Left lung (tissue), 10 donors: ENCODE measurements around the gene MSTO1. TPM values are rescaled to one million over a fixed set of nuclear protein-coding genes. Genes with fewer than 3 reads are reported as not detected.
"Not testable (repeated sequence)": the region's sequence is repeated elsewhere in the genome, so short reads cannot be mapped to it uniquely, and the experiment has no call there.

Experiments used
- ATAC-seq: fragments of 200-7000 bp; cut with Tn5 transposase; one replicate; pipeline ENCODE4 v1.9.1; 2020; ENCODE audit warnings: moderate library complexity
- DNase-seq, 4 donors: peaks; one replicate each; pipeline ENCODE4 v3.0.0-alpha.2; 2013 to 2020
- H3K27ac ChIP-seq, 2 donors: fragments of 200-600 bp; sonication (generic) in 1 of 2; one replicate each; pipeline versions ENCODE4 v1.5.0 to v1.8.0; 2020 to 2021
- H3K27me3 ChIP-seq, 2 donors: fragments of 200-600 bp; sonication (generic) in 1 of 2; one replicate each; pipeline versions ENCODE4 v1.5.0 to v1.8.0; 2020 to 2021
- H3K36me3 ChIP-seq, 2 donors: fragments of 200-600 bp; sonication (generic) in 1 of 2; one replicate each; pipeline versions ENCODE4 v1.5.0 to v1.8.0; 2020 to 2021
- H3K4me1 ChIP-seq, 2 donors: fragments of 200-600 bp; one replicate each; pipeline ENCODE4 v1.8.0; 2021
- H3K4me3 ChIP-seq, 2 donors: fragments of 200-600 bp; sonication (generic) in 1 of 2; one replicate each; pipeline versions ENCODE4 v1.5.0 to v1.8.0; 2020 to 2021; ENCODE audit warnings: mild to moderate bottlenecking in 1 of 2
- H3K9me3 ChIP-seq, 2 donors: fragments of 200-600 bp; sonication (generic) in 1 of 2; one replicate each; pipeline versions ENCODE4 v1.5.0 to v1.8.0; 2020 to 2021
- CTCF ChIP-seq, 2 donors: fragments of 200-600 bp; sonication (generic) in 1 of 2; IDR thresholded peaks; one replicate each; pipeline versions ENCODE4 v1.5.0 to v1.8.0; 2021; ENCODE audit warnings: antibody characterized with exemption in 2 of 2
- intact Hi-C, 2 donors: fragments of 100-400 bp; cut with DNase I; formaldehyde crosslinking; loops; one replicate each; pipeline versions ENCODE4 v1.11.2 to v1.14.2; 2022
- polyA plus RNA-seq, 6 donors: library from polyadenylated mRNA; unstranded; fragments of 120-200 nt; gene quantifications; one replicate each; pipeline ENCODE4 v1.2.1, GENCODE V29; 2013; ENCODE audit not compliant: insufficient read length in 6 of 6
- total RNA-seq, 2 donors: library from RNA; stranded (reverse); fragmentation: NEBNext Ultra II Directional; extraction: Animal tissue kit (Norgen Biotek cat#: 25700); gene quantifications; one replicate each; pipeline ENCODE4 v1.2.1, GENCODE V29; 2021
- donor health status: DM: no; HTN: yes; CAD: no.
- donor health status: DM: no; HTN: no; CAD: no.

The MSTO1 gene
- total and polyA plus RNA-seq, 8 donors = 27.2 to 86.6 (median 67.8) TPM

GRCh38 chr1:155651861-155652661, 42.0 kb downstream of the MSTO1 start:
- DNase-seq (no peak), ATAC-seq (no peak)
- H3K9me3 ChIP-seq = no peaks in the 10 kb centered on the region
- no peaks in the 10 kb centered on the region for H3K27me3 ChIP-seq
- no peak for TF ChIP-seq CTCF (IDR thresholded peaks at IDR 0.05)
- H3K4me1 ChIP-seq = peaks cover 0 to 25% of the 10 kb centered on the region in 2 donors
- H3K36me3 ChIP-seq = no peaks in the 10 kb centered on the region
- H3K4me3 ChIP-seq = no peak overlapping the region
- intact Hi-C loops = no loop called here
- peak overlapping the region in 1 of 2 donors; percentile 45 for H3K27ac ChIP-seq

- H3K4me3 ChIP-seq = no peak overlapping the region
- no peak overlapping the region for H3K27ac ChIP-seq
- H3K4me1 ChIP-seq = peaks cover 0 to 22% of the 10 kb centered on the region in 2 donors
- ATAC-seq = no peak
- intact Hi-C loops = no loop called here
- DNase-seq = no peak
- no peaks in the 10 kb centered on the region for H3K27me3 ChIP-seq
- TF ChIP-seq CTCF (IDR thresholded peaks at IDR 0.05) = no peak
- no peaks in the 10 kb centered on the region for H3K36me3 ChIP-seq
- H3K9me3 ChIP-seq = no peaks in the 10 kb centered on the region
These were observed 42.9 kb downstream of the MSTO1 start for GRCh38 chr1:155652951-155653350.

- no peak overlapping the region for H3K27ac ChIP-seq
- ATAC-seq (no peak), DNase-seq (no peak)
- H3K9me3 ChIP-seq = no peaks in the 10 kb centered on the region
- intact Hi-C loops = no loop called here
- H3K4me3 ChIP-seq = no peak overlapping the region
- H3K4me1 ChIP-seq = no peaks in the 10 kb centered on the region
- TF ChIP-seq CTCF (IDR thresholded peaks at IDR 0.05) = no peak
- H3K36me3 ChIP-seq = peaks cover 0 to 43% of the 10 kb centered on the region in 2 donors
- H3K27me3 ChIP-seq = no peaks in the 10 kb centered on the region
These were observed 47.4 kb downstream of the MSTO1 start for GRCh38 chr1:155657463-155657862.

GRCh38 chr1:155661239-155661638, 51.2 kb downstream of the MSTO1 start:
- H3K27me3 ChIP-seq, H3K4me3 ChIP-seq, H3K4me1 ChIP-seq, H3K9me3 ChIP-seq, H3K27ac ChIP-seq, DNase-seq, ATAC-seq, intact Hi-C loops: not testable (repeated sequence)
- H3K36me3 ChIP-seq = peaks cover 0 to 80% of the 10 kb centered on the region in 2 donors

Other genes with a start within 250 kb of the MSTO1 start
- 10 to 100 TPM; 42.3 to 51.2 TPM for gene ASH1L, start 47.4 kb upstream of the MSTO1 start, total RNA-seq
- 10 to 100 TPM; 45.2 to 55.4 (median 49.9) TPM for gene ASH1L, start 47.4 kb upstream of the MSTO1 start, polyA plus RNA-seq
- 10 to 100 TPM; 43.7 to 65.1 TPM for gene YY1AP1, start 78.6 kb downstream of the MSTO1 start, total RNA-seq
- gene YY1AP1, start 78.6 kb downstream of the MSTO1 start, polyA plus RNA-seq = 10 to 100 TPM; 77.6 to 89.8 (median 81.3) TPM
- 100 to 1,000 TPM in 1 of 2 donors, 10 to 100 TPM in 1; 71.7 to 102 TPM for gene DAP3, start 78.9 kb downstream of the MSTO1 start, total RNA-seq
- 100 to 1,000 TPM; 118 to 141 (median 126) TPM for gene DAP3, start 78.9 kb downstream of the MSTO1 start, polyA plus RNA-seq
- 10 to 100 TPM; 41.8 to 53.1 TPM for gene GON4L, start 247.0 kb downstream of the MSTO1 start, total RNA-seq
- gene GON4L, start 247.0 kb downstream of the MSTO1 start, polyA plus RNA-seq = 10 to 100 TPM; 55.1 to 74.4 (median 66.1) TPM
- gene SYT11, start 249.3 kb downstream of the MSTO1 start, total RNA-seq = 10 to 100 TPM; 11.4 to 12.0 TPM
- gene SYT11, start 249.3 kb downstream of the MSTO1 start, polyA plus RNA-seq = 10 to 100 TPM; 10.7 to 13.8 (median 12.8) TPM